Measurements from ENCODE around the gene ZNF710. TPM values are rescaled to one million over a fixed set of nuclear protein-coding genes. Genes with fewer than 3 reads are reported as not detected.

ZNF710 gene
- total RNA-seq, 1 experiment from 2014 or later = 27.3 TPM

DNA sequence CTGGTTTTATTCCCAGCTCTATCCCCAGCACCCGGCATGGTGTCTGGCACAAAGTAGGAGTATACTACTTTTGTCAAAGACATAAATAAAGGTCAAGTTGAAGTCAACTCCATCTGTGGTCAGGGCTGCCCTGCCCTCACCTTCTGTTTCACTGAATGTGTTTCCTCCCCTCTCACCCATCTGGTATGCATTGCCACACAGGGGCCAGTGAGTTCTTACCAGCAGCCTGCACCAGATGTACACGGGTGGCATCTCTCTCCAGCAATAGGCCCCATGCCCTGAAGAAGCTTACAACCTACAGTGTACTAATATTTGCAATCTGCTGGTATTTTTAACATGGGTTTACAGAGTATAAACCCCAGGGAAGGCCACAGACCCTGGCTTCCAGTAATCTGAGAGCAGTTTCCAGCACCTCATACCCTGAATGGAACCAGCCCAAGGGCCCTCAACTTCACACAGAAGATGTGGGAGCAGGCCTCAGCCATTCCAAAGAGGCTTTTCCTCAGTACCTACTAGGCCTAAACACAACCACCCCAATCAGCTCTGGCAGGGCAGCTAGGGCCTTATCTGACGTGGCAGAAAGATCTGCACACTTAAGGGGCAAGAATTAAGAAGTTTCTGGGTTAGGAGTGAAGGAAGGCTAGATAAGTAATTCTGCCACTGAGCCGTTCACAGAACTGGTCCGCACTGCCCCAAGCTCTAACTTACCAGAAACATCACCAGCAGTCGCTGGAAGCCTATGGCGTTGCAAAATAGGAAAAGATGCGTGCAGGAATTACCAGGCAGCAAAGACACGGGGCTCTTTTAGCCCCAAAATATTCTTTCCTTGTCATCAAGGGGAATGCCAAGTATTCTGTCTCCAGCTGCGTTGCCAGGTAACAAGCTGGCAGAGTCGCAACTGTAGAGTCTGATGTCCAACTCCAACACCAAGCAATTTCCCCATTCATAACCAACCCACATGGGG, 99.0 kb downstream of the ZNF710 start:
- BruUV-seq (replicated peaks) = TSS peak; percentile 54
- Histone ChIP-seq H3K9me3 (ENCODE audit: low read depth, low read length, poor library complexity, severe bottlenecking) (no peaks in the 10 kb centered on the region), H3K4me3 (ENCODE audit: low read depth, low read length, poor library complexity, severe bottlenecking) (no peak overlapping the region), H3K27ac (ENCODE audit: low read depth, low read length, poor library complexity, severe bottlenecking) (no peak overlapping the region), H3K4me1 (ENCODE audit: insufficient read depth, low read length, poor library complexity, severe bottlenecking) (peaks cover 30% of the 10 kb centered on the region), H3K36me3 (ENCODE audit: insufficient read depth, low read length, poor library complexity, severe bottlenecking) (no peaks in the 10 kb centered on the region), H3K27me3 (replicated peaks; ENCODE audit: insufficient read depth, low read depth, low read length, poor library complexity) (no peaks in the 10 kb centered on the region)
- TF ChIP-seq EZH2 (IDR thresholded peaks at IDR 0.05; ENCODE audit: borderline replicate concordance, low read depth, low read length, poor library complexity, severe bottlenecking) = no peak
- TF ChIP-seq, protein P1, sequence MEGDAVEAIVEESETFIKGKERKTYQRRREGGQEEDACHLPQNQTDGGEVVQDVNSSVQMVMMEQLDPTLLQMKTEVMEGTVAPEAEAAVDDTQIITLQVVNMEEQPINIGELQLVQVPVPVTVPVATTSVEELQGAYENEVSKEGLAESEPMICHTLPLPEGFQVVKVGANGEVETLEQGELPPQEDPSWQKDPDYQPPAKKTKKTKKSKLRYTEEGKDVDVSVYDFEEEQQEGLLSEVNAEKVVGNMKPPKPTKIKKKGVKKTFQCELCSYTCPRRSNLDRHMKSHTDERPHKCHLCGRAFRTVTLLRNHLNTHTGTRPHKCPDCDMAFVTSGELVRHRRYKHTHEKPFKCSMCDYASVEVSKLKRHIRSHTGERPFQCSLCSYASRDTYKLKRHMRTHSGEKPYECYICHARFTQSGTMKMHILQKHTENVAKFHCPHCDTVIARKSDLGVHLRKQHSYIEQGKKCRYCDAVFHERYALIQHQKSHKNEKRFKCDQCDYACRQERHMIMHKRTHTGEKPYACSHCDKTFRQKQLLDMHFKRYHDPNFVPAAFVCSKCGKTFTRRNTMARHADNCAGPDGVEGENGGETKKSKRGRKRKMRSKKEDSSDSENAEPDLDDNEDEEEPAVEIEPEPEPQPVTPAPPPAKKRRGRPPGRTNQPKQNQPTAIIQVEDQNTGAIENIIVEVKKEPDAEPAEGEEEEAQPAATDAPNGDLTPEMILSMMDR (conservative IDR thresholded peaks at IDR 0.05; ENCODE audit: low read depth, low read length) = no peak
- no peak for DNase-seq (ENCODE audit: low spot score)
- POLR2A ChIA-PET (ENCODE audit: low non-redundant PET) = no interaction called here
- intact Hi-C loops (cut with micrococcal nuclease; ENCODE audit: unreplicated experiment) = no loop called here
- CTCF ChIA-PET = no interaction called here

DNA sequence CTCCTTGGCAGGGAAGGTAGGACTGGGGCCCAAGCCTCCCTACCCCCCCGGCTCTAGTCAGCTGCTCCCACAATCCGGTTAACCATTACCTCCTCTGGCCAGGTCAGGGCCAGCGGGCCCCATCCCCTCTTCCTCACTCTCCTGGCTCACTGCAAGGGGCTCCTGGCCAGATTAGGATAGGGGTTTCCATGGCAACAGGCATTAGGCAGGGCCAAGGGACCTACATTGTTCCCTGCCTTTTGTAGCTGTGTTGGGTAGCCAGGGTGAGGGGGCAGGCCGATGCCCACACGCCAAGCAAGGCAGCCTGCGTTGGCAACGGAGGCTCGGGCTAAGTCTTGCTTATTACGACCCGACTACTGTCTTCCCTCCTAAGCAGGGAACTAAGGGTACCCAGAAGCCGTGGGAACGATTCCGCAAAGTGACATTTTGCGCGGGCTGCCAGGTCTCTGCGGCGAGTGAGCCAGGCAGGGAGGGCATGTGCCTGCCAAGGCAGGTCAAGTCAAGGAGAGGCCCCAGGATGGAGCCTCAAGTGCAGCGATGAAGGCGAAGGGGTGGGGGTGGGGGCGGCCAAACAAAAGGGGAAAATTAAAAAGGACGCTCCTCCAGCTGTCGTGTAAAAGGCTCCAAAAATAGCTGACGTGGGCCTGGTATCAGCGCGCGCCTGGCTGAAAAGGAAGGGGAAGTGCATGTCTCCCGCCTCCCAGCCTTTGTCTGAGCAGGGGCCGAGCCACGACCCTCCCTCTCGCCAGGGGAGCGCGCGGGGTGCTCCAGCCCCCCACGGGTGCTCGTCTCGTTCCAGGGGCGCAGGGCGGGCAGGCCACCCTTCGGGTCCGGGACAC, 100.2 kb downstream of the ZNF710 start:
- intact Hi-C loops (cut with micrococcal nuclease; ENCODE audit: unreplicated experiment) = no loop called here
- no peaks in the 10 kb centered on the region for H3K36me3 ChIP-seq (ENCODE audit: insufficient read depth, low read length, poor library complexity, severe bottlenecking)
- ChIA-PET CTCF (no interaction called here), POLR2A (ENCODE audit: low non-redundant PET) (no interaction called here)
- TF ChIP-seq, protein P1 (conservative IDR thresholded peaks at IDR 0.05; ENCODE audit: low read depth, low read length) = no peak
- no peak for TF ChIP-seq EZH2 (IDR thresholded peaks at IDR 0.05; ENCODE audit: borderline replicate concordance, low read depth, low read length, poor library complexity, severe bottlenecking)
- no peaks in the 10 kb centered on the region for H3K27me3 ChIP-seq (replicated peaks; ENCODE audit: insufficient read depth, low read depth, low read length, poor library complexity)
- H3K4me1 ChIP-seq (ENCODE audit: insufficient read depth, low read length, poor library complexity, severe bottlenecking) = peaks cover 30% of the 10 kb centered on the region
- DNase-seq (ENCODE audit: low spot score) = peak; percentile 39
- H3K9me3 ChIP-seq (ENCODE audit: low read depth, low read length, poor library complexity, severe bottlenecking) = no peaks in the 10 kb centered on the region
- BruUV-seq (replicated peaks) = no TSS peak
- peak overlapping the region; percentile 93 for H3K27ac ChIP-seq (ENCODE audit: low read depth, low read length, poor library complexity, severe bottlenecking)
- peak overlapping the region; percentile 96 for H3K4me3 ChIP-seq (ENCODE audit: low read depth, low read length, poor library complexity, severe bottlenecking)

All from A673 (cell line).